Right lobe of liver (tissue), 4 donors: ENCODE data around the gene MTREX.

Experiments
- POLR2A ChIP-seq: fragments of 450-650 bp; IDR thresholded peaks from one replicate; pipeline ENCODE4 v1.6.1; 2017; ENCODE audit warnings: antibody characterized with exemption, mild to moderate bottlenecking
- TF ChIP-seq, protein P1 (sequence below), 4 donors: fragments of 200-600 bp in 3 of 4; fragments of 450-650 bp in 1 of 4; IDR thresholded peaks; one replicate each; pipeline versions ENCODE4 v1.5.1 to v1.8.0; 2016 to 2022; ENCODE audit warnings: antibody characterized with exemption in 4 of 4, mild to moderate bottlenecking in 2 of 4
- donor health status: DM: no; HTN: no; CAD: no.
- donor health status: DM: no; HTN: no; CAD: no.
- donor health status: DM: no; HTN: yes; CAD: no.

DNA sequence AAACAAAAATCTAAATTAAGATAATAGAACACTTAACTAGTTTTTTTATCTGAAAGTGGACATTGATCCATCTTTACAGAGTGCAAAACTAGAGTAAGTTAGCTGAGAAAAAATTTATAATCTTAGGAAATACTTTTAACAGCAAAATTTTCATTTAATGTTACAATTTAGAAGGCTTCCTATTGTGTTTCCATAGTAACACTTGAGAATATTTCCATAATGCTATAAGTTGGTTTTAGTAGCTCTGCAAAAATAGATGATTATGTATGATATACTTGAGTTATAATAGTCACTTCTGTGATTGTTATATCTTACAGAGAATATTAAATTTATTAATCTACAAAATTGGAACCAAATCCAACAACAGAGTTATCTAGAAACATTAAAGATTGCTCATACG lies 78.6 kb downstream of the MTREX start:
- TF ChIP-seq, protein P1, sequence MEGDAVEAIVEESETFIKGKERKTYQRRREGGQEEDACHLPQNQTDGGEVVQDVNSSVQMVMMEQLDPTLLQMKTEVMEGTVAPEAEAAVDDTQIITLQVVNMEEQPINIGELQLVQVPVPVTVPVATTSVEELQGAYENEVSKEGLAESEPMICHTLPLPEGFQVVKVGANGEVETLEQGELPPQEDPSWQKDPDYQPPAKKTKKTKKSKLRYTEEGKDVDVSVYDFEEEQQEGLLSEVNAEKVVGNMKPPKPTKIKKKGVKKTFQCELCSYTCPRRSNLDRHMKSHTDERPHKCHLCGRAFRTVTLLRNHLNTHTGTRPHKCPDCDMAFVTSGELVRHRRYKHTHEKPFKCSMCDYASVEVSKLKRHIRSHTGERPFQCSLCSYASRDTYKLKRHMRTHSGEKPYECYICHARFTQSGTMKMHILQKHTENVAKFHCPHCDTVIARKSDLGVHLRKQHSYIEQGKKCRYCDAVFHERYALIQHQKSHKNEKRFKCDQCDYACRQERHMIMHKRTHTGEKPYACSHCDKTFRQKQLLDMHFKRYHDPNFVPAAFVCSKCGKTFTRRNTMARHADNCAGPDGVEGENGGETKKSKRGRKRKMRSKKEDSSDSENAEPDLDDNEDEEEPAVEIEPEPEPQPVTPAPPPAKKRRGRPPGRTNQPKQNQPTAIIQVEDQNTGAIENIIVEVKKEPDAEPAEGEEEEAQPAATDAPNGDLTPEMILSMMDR (IDR thresholded peaks at IDR 0.05): no peak
- no peak for TF ChIP-seq POLR2A
